NCI-H2029 (cell line): ENCODE data around the gene FASN.
"Not testable (repeated sequence)": the region's sequence is repeated elsewhere in the genome, so short reads cannot be mapped to it uniquely, and the experiment has no call there.

ENCODE experiments used
- DNase-seq: peaks from one replicate; lab custom pipeline; 2025; lab: John Stamatoyannopoulos, UW

Gene FASN

GRCh38 chr17:82098169-82098938 lies at the start of gene FASN:
FASN (minus strand) TSS chr17:82098236; CDS start chr17:82096445, 1,791 bp downstream.
- peak; percentile 81 for DNase-seq

- DNase-seq = no peak
Measured at GRCh38 chr17:82146663-82147654, 48.9 kb upstream of the FASN start.

GRCh38 chr17:82145550-82146155 lies 47.6 kb upstream of the FASN start:
- no peak for DNase-seq

- DNase-seq = no peak
Measured at GRCh38 chr17:82143333-82143732, 45.3 kb upstream of the FASN start.

- not testable (repeated sequence) for DNase-seq
Measured at GRCh38 chr17:82139961-82140360, 41.9 kb upstream of the FASN start.

GRCh38 chr17:82138511-82138992 lies 40.5 kb upstream of the FASN start:
- no peak for DNase-seq

GRCh38 chr17:82134101-82134500 lies 36.1 kb upstream of the FASN start:
- peak; percentile 1 for DNase-seq

- not testable (repeated sequence) for DNase-seq
Measured at GRCh38 chr17:82133166-82133953, 35.3 kb upstream of the FASN start.

- DNase-seq = no peak
Measured at GRCh38 chr17:82129095-82129494, 31.1 kb upstream of the FASN start.

GRCh38 chr17:82128287-82128686 lies 30.3 kb upstream of the FASN start:
- DNase-seq = no peak

GRCh38 chr17:82127704-82128103 lies 29.7 kb upstream of the FASN start:
- no peak for DNase-seq

- DNase-seq = no peak
Measured at GRCh38 chr17:82127315-82127595, 29.2 kb upstream of the FASN start.

GRCh38 chr17:82126556-82127314 lies 28.7 kb upstream of the FASN start:
- no peak for DNase-seq

- DNase-seq = no peak
Measured at GRCh38 chr17:82124101-82124500, 26.1 kb upstream of the FASN start.

- DNase-seq = no peak
Measured at GRCh38 chr17:82121660-82122629, 23.9 kb upstream of the FASN start.

- no peak for DNase-seq
Measured at GRCh38 chr17:82121246-82121645, 23.2 kb upstream of the FASN start.

GRCh38 chr17:82120148-82120547 lies 22.1 kb upstream of the FASN start:
- no peak for DNase-seq

GRCh38 chr17:82118815-82119380 lies 20.9 kb upstream of the FASN start:
- no peak for DNase-seq

- DNase-seq = no peak
Measured at GRCh38 chr17:82118168-82118814, 20.3 kb upstream of the FASN start.
